Nephron (organoid): Measurements from ENCODE around the gene ZNF256.

Source experiments
- H3K27ac Mint-ChIP-seq, 3 experiments: 2 replicates each; pipeline ENCODE4 v1.8.0; 2020; ENCODE audit warnings: mixed read lengths in 3 of 3, mild to moderate bottlenecking in 2 of 3, moderate library complexity in 1 of 3
- H3K27me3 Mint-ChIP-seq: 2 replicates; pipeline ENCODE4 v1.8.0; 2021; ENCODE audit warnings: low read depth, mild to moderate bottlenecking, moderate library complexity, mixed read lengths
- H3K36me3 Mint-ChIP-seq: 2 replicates; pipeline ENCODE4 v1.8.0; 2020; ENCODE audit warnings: low read depth, mixed read lengths
- H3K4me1 Mint-ChIP-seq: 2 replicates; pipeline ENCODE4 v1.8.0; 2020; ENCODE audit warnings: mixed read lengths
- H3K4me3 Mint-ChIP-seq, 3 experiments: 2 replicates each; pipeline ENCODE4 v1.8.0; 2020; ENCODE audit warnings: mild to moderate bottlenecking in 3 of 3, mixed read lengths in 3 of 3, moderate library complexity in 2 of 3
- H3K9me3 Mint-ChIP-seq: 2 replicates; pipeline ENCODE4 v1.8.0; 2020; ENCODE audit warnings: mixed read lengths
- TF ChIP-seq, protein P1 (sequence below), 3 experiments: fragments of 200-600 bp; sonication (generic); IDR thresholded peaks; one replicate each; pipeline ENCODE4 v1.5.0; 2021; ENCODE audit warnings: antibody characterized with exemption in 3 of 3; ENCODE audit not compliant: unreplicated experiment in 3 of 3

Gene ZNF256

DNA sequence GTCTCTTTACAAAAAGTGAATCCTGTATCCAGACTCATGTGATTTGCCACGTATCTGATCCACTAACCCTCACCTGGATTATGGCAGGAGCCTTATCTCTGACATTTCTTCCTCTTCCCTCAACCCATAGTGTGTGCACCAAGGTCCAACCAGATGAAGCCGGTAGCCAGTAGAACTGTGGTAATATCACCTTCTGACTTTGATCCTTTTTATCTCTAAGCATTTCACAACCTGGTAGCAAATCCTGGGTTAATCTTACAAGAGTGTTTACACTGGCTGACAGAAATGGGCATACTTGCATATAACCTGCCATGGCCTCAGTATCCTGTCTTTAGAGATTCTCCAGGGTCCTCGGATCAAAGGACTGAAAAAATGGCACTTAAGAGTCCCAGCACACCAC, 33.0 kb downstream of the ZNF256 start:
- peak overlapping the region; percentile 96 to 97 (median 96) for H3K4me3 Mint-ChIP-seq
- H3K36me3 Mint-ChIP-seq: peaks cover 90% of the 10 kb centered on the region
- no peak overlapping the region for H3K27ac Mint-ChIP-seq
- TF ChIP-seq, protein P1, sequence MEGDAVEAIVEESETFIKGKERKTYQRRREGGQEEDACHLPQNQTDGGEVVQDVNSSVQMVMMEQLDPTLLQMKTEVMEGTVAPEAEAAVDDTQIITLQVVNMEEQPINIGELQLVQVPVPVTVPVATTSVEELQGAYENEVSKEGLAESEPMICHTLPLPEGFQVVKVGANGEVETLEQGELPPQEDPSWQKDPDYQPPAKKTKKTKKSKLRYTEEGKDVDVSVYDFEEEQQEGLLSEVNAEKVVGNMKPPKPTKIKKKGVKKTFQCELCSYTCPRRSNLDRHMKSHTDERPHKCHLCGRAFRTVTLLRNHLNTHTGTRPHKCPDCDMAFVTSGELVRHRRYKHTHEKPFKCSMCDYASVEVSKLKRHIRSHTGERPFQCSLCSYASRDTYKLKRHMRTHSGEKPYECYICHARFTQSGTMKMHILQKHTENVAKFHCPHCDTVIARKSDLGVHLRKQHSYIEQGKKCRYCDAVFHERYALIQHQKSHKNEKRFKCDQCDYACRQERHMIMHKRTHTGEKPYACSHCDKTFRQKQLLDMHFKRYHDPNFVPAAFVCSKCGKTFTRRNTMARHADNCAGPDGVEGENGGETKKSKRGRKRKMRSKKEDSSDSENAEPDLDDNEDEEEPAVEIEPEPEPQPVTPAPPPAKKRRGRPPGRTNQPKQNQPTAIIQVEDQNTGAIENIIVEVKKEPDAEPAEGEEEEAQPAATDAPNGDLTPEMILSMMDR (IDR thresholded peaks at IDR 0.05; ENCODE audit: unreplicated experiment in 3 of 3): no peak
- H3K9me3 Mint-ChIP-seq: peaks cover 50% of the 10 kb centered on the region
- peaks cover under 1% of the 10 kb centered on the region for H3K27me3 Mint-ChIP-seq
- peaks cover 15% of the 10 kb centered on the region for H3K4me1 Mint-ChIP-seq

DNA sequence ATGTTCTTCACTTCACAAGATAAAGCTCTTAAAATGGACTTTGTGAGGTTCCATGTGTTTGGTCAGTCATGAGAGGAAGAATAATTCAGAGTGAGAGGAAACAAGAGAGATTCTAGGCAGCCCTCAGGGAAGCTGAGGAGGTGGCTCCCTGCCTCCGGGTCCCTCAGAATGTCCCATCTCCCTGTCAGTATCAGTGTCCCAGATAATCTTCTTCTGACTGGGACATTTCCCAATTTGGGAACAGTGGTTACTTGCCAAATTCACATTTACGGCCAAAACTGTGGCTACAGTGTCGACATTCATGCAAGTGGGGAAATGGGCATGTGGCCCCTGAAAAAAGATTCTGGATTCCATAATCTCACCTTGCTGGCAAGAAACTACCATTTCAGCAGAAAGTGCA, 40.1 kb downstream of the ZNF256 start:
- TF ChIP-seq, protein P1 (IDR thresholded peaks at IDR 0.05; ENCODE audit: unreplicated experiment in 3 of 3): no peak
- H3K9me3 Mint-ChIP-seq: peaks cover 36% of the 10 kb centered on the region
- H3K27ac Mint-ChIP-seq: no peak overlapping the region
- peaks cover 84% of the 10 kb centered on the region for H3K36me3 Mint-ChIP-seq
- H3K4me3 Mint-ChIP-seq: no peak overlapping the region
- H3K4me1 Mint-ChIP-seq: no peaks in the 10 kb centered on the region
- H3K27me3 Mint-ChIP-seq: no peaks in the 10 kb centered on the region

DNA sequence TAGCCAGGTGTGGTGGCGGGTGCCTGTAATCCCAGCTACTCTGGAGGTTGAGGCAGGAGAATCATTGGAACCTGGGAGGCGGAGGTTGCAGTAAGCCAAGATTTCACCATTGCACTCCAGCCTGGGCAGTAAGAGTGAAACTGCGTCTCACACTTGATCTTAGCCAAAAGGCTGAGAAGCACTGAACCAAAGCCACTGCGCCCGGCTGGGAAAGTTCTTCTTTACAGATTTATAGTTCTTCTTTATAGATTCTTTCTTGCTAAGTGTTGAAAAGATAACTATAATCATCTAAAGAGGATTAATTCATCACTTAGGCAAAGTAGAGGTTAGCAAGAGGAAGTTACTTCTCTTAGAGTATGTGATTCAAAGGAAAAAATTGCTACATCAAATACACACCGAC, 42.2 kb downstream of the ZNF256 start:
- Mint-ChIP-seq H3K4me1 (no peaks in the 10 kb centered on the region), H3K9me3 (peaks cover 19% of the 10 kb centered on the region), H3K36me3 (peaks cover 72% of the 10 kb centered on the region), H3K4me3 (no peak overlapping the region), H3K27ac (no peak overlapping the region), H3K27me3 (no peaks in the 10 kb centered on the region)
- TF ChIP-seq, protein P1 (IDR thresholded peaks at IDR 0.05; ENCODE audit: unreplicated experiment in 3 of 3): no peak

DNA sequence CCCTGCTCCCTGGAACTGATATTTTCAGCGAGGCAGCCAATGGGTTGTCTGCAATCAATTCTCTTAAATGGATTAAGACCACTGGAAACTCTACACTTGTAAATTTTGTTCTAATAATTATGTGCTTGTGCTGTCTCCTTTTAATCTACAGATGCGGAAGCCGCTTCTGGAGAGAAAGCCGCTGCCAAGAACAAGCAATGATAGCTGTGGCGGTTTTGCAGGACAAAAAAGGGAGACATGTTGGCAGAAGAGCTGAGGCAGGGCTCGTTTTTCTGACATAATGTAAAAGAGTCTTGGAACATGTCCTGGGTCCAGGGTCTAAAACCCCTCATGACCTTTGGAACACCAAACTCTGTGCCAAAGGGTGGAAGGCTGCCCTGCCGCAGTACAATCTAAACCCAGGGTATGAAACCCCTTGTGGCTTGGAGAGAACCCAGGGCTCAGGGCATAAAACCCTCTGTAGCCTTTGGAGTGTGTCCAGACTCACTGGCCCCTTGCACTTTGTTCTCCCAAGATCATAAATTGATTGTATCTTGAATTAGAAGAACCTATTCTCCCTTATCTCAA, 43.8 kb downstream of the ZNF256 start:
- Mint-ChIP-seq H3K4me1 (no peaks in the 10 kb centered on the region), H3K9me3 (peaks cover 14% of the 10 kb centered on the region), H3K4me3 (no peak overlapping the region), H3K27ac (no peak overlapping the region), H3K27me3 (no peaks in the 10 kb centered on the region), H3K36me3 (peaks cover 61% of the 10 kb centered on the region)
- TF ChIP-seq, protein P1 (IDR thresholded peaks at IDR 0.05; ENCODE audit: unreplicated experiment in 3 of 3): no peak

DNA sequence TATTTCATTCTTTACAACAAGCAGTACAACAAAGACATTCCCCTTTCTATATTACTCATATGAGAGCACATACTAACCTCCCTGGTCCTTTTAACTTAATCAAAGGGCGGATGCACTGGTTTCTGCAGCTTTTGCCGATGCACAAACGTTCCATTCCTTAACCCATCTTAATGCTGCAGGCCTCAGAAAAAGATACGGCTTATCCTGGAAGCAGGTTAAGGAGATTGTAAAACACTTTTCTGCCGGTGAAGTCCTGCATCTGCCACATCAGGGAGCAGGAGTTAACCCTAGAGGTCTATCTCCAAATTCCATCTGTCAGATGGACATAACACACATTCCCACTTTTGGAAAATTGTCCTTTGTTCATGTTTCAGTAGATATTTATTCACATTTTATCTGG, 47.2 kb downstream of the ZNF256 start:
- Mint-ChIP-seq H3K9me3 (peaks cover 2% of the 10 kb centered on the region), H3K4me3 (no peak overlapping the region), H3K27me3 (no peaks in the 10 kb centered on the region), H3K27ac (no peak overlapping the region), H3K36me3 (peaks cover 30% of the 10 kb centered on the region), H3K4me1 (no peaks in the 10 kb centered on the region)
- TF ChIP-seq, protein P1 (IDR thresholded peaks at IDR 0.05; ENCODE audit: unreplicated experiment in 3 of 3): no peak
